SH-SY5Y (cell line): ENCODE data around the gene INPP1.

ENCODE experiments used
- GATA2 ChIP-seq: IDR thresholded peaks from 2 replicates; pipeline ENCODE4 v1.6.1; 2011; ENCODE audit warnings: mild to moderate bottlenecking, low read depth, low read length
- GATA3 ChIP-seq: IDR thresholded peaks from 2 replicates; pipeline ENCODE4 v1.6.1; 2011; ENCODE audit warnings: low read depth, mild to moderate bottlenecking, low read length, moderate library complexity

- no peak for TF ChIP-seq GATA2
- no peak for TF ChIP-seq GATA3
These were observed 66.8 kb downstream of the INPP1 start for GRCh38 chr2:190410166-190410565.
